ENCODE data around the gene DBF4B. TPM values are rescaled to one million over a fixed set of nuclear protein-coding genes. Genes with fewer than 3 reads are reported as not detected.
A peak's percentile ranks its signal among the peaks of the same experiment; 100 is the strongest.

DBF4B gene
- total and polyA plus RNA-seq, 2 of the 13 experiments (the other 11 are each of a cell fraction or from before 2014, with no cell fraction given): 11.7 to 13.2 TPM

DNA sequence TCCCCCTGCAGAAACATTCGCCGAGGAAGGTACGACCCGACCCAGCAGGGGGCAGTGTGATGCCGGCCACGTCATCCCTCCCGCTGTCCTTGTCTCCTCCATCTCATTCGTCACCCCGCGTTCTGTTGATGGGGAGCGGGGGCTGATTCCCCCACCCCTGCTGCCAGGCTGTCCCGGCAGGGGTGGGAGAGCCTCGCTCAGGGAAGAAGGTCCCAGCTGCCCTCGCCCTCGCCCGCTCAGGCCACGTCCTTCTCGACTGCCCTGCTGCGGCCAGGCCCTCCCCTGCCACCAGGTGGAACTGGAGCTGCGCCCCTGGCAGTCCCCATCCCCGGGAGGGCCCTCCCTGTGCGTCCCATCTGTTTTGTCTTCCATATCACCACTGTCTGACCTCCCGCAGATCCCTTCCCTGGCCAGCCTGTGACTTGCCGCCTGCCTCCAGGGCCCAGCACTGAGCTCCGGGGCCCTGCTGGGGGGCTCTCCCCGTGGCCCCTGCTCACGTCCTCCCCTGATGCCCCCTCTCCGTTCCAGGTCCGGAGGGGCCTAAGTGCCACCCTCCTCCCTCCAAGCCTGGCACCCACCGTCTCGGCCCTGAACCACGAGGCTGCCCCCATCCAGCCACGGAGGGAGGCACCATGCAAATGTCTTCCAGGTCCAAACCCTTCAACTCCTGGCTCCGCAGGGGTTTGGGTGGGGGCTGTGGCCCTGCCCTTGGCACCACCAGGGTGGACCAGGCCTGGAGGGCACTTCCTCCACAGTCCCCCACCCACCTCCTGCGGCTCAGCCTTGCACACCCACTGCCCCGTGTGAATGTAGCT is 71.0 kb downstream of the DBF4B start (continued):
- TF ChIP-seq RBM39 (IDR thresholded peaks at IDR 0.05; ENCODE audit: low read depth, low read length, poor library complexity, severe bottlenecking) (no peak), SNAPC5 (CRISPR knock-in tag; IDR thresholded peaks at IDR 0.05; ENCODE audit: borderline replicate concordance) (no peak), ZNF367 (CRISPR knock-in tag; IDR thresholded peaks at IDR 0.05; ENCODE audit: borderline replicate concordance) (no peak), ZBTB46 (CRISPR knock-in tag; IDR thresholded peaks at IDR 0.05; ENCODE audit: borderline replicate concordance) (no peak), CHD4 (IDR thresholded peaks at IDR 0.05; ENCODE audit: borderline replicate concordance, low read length) (no peak), SYNCRIP (IDR thresholded peaks at IDR 0.05; ENCODE audit: insufficient read depth, low read depth, low read length) (no peak), KLF15 (CRISPR knock-in tag; IDR thresholded peaks at IDR 0.05; ENCODE audit: borderline replicate concordance) (no peak), HOXA5 (CRISPR knock-in tag; IDR thresholded peaks at IDR 0.05) (no peak), GATAD2A (CRISPR knock-in tag; IDR thresholded peaks at IDR 0.05) (peak; percentile 39; the same call in 1 of the 2 replicates), POGZ (CRISPR knock-in tag; IDR thresholded peaks at IDR 0.05) (0 out of 2 replicates have a peak, but pooled peaks have one; percentile 29), ZNF761 (CRISPR knock-in tag; conservative IDR thresholded peaks at IDR 0.05) (no peak), ZNF33B (CRISPR knock-in tag; IDR thresholded peaks at IDR 0.05) (0 out of 2 replicates have a peak, but pooled peaks have one; percentile 48), ZNF496 (CRISPR knock-in tag; IDR thresholded peaks at IDR 0.05; ENCODE audit: insufficient replicate concordance) (no peak), MED1 (CRISPR knock-in tag; IDR thresholded peaks at IDR 0.05) (no peak), RXRB (CRISPR knock-in tag; IDR thresholded peaks at IDR 0.05; ENCODE audit: borderline replicate concordance) (no peak), ATF7-NPFF (CRISPR knock-in tag; IDR thresholded peaks at IDR 0.05; ENCODE audit: low read depth) (no peak), MTA1 (CRISPR knock-in tag; IDR thresholded peaks at IDR 0.05; ENCODE audit: borderline replicate concordance) (0 out of 2 replicates have a peak, but pooled peaks have one; percentile 18), ELK4 (CRISPR knock-in tag; IDR thresholded peaks at IDR 0.05; ENCODE audit: borderline replicate concordance) (no peak), ZSCAN30 (CRISPR knock-in tag; IDR thresholded peaks at IDR 0.05) (no peak), ZNF484 (CRISPR knock-in tag; IDR thresholded peaks at IDR 0.05; ENCODE audit: borderline replicate concordance, low read depth) (no peak)
- TF ChIP-seq, protein P1, sequence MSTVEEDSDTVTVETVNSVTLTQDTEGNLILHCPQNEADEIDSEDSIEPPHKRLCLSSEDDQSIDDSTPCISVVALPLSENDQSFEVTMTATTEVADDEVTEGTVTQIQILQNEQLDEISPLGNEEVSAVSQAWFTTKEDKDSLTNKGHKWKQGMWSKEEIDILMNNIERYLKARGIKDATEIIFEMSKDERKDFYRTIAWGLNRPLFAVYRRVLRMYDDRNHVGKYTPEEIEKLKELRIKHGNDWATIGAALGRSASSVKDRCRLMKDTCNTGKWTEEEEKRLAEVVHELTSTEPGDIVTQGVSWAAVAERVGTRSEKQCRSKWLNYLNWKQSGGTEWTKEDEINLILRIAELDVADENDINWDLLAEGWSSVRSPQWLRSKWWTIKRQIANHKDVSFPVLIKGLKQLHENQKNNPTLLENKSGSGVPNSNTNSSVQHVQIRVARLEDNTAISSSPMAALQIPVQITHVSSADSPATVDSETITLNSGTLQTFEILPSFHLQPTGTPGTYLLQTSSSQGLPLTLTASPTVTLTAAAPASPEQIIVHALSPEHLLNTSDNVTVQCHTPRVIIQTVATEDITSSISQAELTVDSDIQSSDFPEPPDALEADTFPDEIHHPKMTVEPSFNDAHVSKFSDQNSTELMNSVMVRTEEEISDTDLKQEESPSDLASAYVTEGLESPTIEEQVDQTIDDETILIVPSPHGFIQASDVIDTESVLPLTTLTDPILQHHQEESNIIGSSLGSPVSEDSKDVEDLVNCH (CRISPR knock-in tag; IDR thresholded peaks at IDR 0.05): no peak

Measured in HepG2 (cell line).